T47D (cell line): ENCODE measurements around the gene KCNJ18.
"Not testable (repeated sequence)": the region's sequence is repeated elsewhere in the genome, so short reads cannot be mapped to it uniquely, and the experiment has no call there.

Experiments used
- DNase-seq, 2 experiments: peaks; one replicate each; pipeline versions ENCODE4 v3.0.0 to v3.0.0-alpha.2; 2011 to 2012; ENCODE audit warnings: low read depth in 1 of 2, low spot score in 1 of 2
- JUND ChIP-seq: IDR thresholded peaks from 2 replicates; pipeline ENCODE4 v1.6.1; 2012; ENCODE audit warnings: low read depth
- in situ Hi-C: cut with HindIII; loops from 2 replicates; pipeline ENCODE4 v1.10.0; 2016; ENCODE audit warnings: low sequenced_read_pairs, low pct_unique_long_range_greater_than_20kb

KCNJ18 gene

GRCh38 chr17:21742326-21742725, 50.0 kb downstream of the KCNJ18 start:
- no peak for DNase-seq
- no peak for TF ChIP-seq JUND
- in situ Hi-C loops, result no loop called here

GRCh38 chr17:21744151-21744550, 51.8 kb downstream of the KCNJ18 start:
- in situ Hi-C loops, result not testable (repeated sequence)

GRCh38 chr17:21744621-21745020, 52.3 kb downstream of the KCNJ18 start:
- DNase-seq, in situ Hi-C loops: not testable (repeated sequence)

More at GRCh38 chr17:21744151-21744550, 51.8 kb downstream of the KCNJ18 start:
- not testable (repeated sequence) for DNase-seq

- DNase-seq, in situ Hi-C loops: not testable (repeated sequence)
Observed at GRCh38 chr17:21745385-21746054, 53.2 kb downstream of the KCNJ18 start.

GRCh38 chr17:21746415-21746814, 54.1 kb downstream of the KCNJ18 start:
- DNase-seq, in situ Hi-C loops: not testable (repeated sequence)

- in situ Hi-C loops, DNase-seq: not testable (repeated sequence)
Observed at GRCh38 chr17:21747195-21747915, 55.0 kb downstream of the KCNJ18 start.

GRCh38 chr17:21748686-21749085, 56.4 kb downstream of the KCNJ18 start:
- in situ Hi-C loops, DNase-seq: not testable (repeated sequence)

- DNase-seq, in situ Hi-C loops: not testable (repeated sequence)
Observed at GRCh38 chr17:21749696-21750531, 57.6 kb downstream of the KCNJ18 start.

GRCh38 chr17:21751111-21751510, 58.8 kb downstream of the KCNJ18 start:
- in situ Hi-C loops, DNase-seq: not testable (repeated sequence)
